ENCODE measurements around the gene RPL22.

DNA sequence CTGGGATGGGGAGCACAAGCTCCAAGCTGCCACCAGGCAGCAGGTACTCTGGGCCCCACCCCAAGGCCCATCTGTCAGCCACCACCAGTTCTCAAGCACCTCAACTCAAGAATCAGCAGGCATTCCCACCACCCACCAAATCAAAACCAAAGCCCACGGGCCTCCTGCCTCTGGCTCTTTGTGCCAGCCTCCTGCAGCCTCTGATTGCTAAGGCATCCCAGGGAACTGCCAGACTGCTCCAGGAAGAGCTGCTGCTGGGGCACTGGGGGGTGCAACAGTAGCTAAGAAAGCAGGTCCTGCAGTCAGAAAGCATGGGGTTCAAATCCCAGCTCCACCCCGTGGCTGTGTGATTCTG lies 54.0 kb downstream of the RPL22 start:
- no peak for TF ChIP-seq POLR2AphosphoS5 (IDR thresholded peaks at IDR 0.05; ENCODE audit: low read depth, low read length)
- TF ChIP-seq SIN3A (IDR thresholded peaks at IDR 0.05; ENCODE audit: borderline replicate concordance, insufficient read depth, low read length), result no peak
- TF ChIP-seq, protein P1, sequence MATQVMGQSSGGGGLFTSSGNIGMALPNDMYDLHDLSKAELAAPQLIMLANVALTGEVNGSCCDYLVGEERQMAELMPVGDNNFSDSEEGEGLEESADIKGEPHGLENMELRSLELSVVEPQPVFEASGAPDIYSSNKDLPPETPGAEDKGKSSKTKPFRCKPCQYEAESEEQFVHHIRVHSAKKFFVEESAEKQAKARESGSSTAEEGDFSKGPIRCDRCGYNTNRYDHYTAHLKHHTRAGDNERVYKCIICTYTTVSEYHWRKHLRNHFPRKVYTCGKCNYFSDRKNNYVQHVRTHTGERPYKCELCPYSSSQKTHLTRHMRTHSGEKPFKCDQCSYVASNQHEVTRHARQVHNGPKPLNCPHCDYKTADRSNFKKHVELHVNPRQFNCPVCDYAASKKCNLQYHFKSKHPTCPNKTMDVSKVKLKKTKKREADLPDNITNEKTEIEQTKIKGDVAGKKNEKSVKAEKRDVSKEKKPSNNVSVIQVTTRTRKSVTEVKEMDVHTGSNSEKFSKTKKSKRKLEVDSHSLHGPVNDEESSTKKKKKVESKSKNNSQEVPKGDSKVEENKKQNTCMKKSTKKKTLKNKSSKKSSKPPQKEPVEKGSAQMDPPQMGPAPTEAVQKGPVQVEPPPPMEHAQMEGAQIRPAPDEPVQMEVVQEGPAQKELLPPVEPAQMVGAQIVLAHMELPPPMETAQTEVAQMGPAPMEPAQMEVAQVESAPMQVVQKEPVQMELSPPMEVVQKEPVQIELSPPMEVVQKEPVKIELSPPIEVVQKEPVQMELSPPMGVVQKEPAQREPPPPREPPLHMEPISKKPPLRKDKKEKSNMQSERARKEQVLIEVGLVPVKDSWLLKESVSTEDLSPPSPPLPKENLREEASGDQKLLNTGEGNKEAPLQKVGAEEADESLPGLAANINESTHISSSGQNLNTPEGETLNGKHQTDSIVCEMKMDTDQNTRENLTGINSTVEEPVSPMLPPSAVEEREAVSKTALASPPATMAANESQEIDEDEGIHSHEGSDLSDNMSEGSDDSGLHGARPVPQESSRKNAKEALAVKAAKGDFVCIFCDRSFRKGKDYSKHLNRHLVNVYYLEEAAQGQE (IDR thresholded peaks at IDR 0.05; ENCODE audit: insufficient read depth in 1 of 2, low read depth in 2 of 2, low read length in 2 of 2), result no peak
- TF ChIP-seq TAF1 (IDR thresholded peaks at IDR 0.05; ENCODE audit: borderline replicate concordance, insufficient read depth, low read length), result no peak
- no peak for TF ChIP-seq FOXP2 (optimal IDR thresholded peaks at IDR 0.05; ENCODE audit: borderline replicate concordance, extremely low read depth, extremely low read length, insufficient read depth)

All from PFSK-1 (cell line).